Neural cell (in vitro differentiated cells): ENCODE results near the gene SMTN. TPM values are rescaled to one million over a fixed set of nuclear protein-coding genes. Genes with fewer than 3 reads are reported as not detected.

Source experiments
- H2AFZ ChIP-seq: fragments of 200-600, 300-800 bp; sonication (generic), shearing (Covaris generic); 2 replicates; pipeline ENCODE4 v1.6.0; 2014; ENCODE audit warnings: low read depth, mild to moderate bottlenecking, antibody characterized with exemption, low read length, moderate library complexity
- H3F3A ChIP-seq: fragments of 200-600 bp; shearing (Covaris generic); 2 replicates; pipeline ENCODE4 v1.6.1; 2016; ENCODE audit warnings: mild to moderate bottlenecking, moderate library complexity, mixed read lengths, antibody characterized with exemption, low read length; ENCODE audit not compliant: insufficient read depth, poor library complexity, severe bottlenecking
- H3K27ac ChIP-seq: fragments of 200-600, 300-800 bp; sonication (generic), shearing (Covaris generic); 2 replicates; pipeline ENCODE4 v1.5.1; 2014; ENCODE audit warnings: mild to moderate bottlenecking, low read length, moderate library complexity
- H3K27me3 ChIP-seq: fragments of 300-800, 200-600 bp; sonication (generic), shearing (Covaris generic); 2 replicates; pipeline ENCODE4 v1.6.0; 2014; ENCODE audit warnings: mild to moderate bottlenecking, low read depth, low read length, moderate library complexity; ENCODE audit not compliant: insufficient read depth
- H3K36me3 ChIP-seq: fragments of 300-800, 200-600 bp; sonication (generic), shearing (Covaris generic); 2 replicates; pipeline ENCODE4 v1.5.1; 2014; ENCODE audit warnings: mild to moderate bottlenecking, antibody characterized with exemption, low read length, moderate library complexity; ENCODE audit not compliant: insufficient read depth
- H3K4me2 ChIP-seq: fragments of 300-800, 200-600 bp; sonication (generic), shearing (Covaris generic); 2 replicates; pipeline ENCODE4 v1.6.0; 2014; ENCODE audit warnings: mild to moderate bottlenecking, low read length
- H3K4me3 ChIP-seq: fragments of 300-800, 200-600 bp; sonication (generic), shearing (Covaris generic); 2 replicates; pipeline ENCODE4 v1.5.1; 2014; ENCODE audit warnings: mild to moderate bottlenecking, low read length, moderate library complexity
- H3K79me2 ChIP-seq: fragments of 200-600 bp; shearing (Covaris generic); replicated peaks from 2 replicates; pipeline ENCODE4 v1.6.0; 2014; ENCODE audit warnings: mild to moderate bottlenecking, low read length, moderate library complexity; ENCODE audit not compliant: insufficient read depth
- H3K9ac ChIP-seq: fragments of 300-800, 200-600 bp; sonication (generic), shearing (Covaris generic); 2 replicates; pipeline ENCODE4 v1.6.1; 2016; ENCODE audit warnings: mild to moderate bottlenecking, low read length, mixed read lengths
- H3K9me2 ChIP-seq: fragments of 200-600 bp; shearing (Covaris generic); 2 replicates; pipeline ENCODE4 v1.6.1; 2016; ENCODE audit warnings: mild to moderate bottlenecking, low read length, mixed read lengths; ENCODE audit not compliant: insufficient read depth
- H3K9me3 ChIP-seq: fragments of 200-600, 300-800 bp; sonication (generic), shearing (Covaris generic); 2 replicates; pipeline ENCODE4 v1.6.1; 2016; ENCODE audit warnings: mild to moderate bottlenecking, mixed run types, low read length, moderate library complexity, mixed read lengths
- H4K20me1 ChIP-seq: fragments of 200-600 bp; shearing (Covaris generic); 2 replicates; pipeline ENCODE4 v1.6.1; 2016; ENCODE audit warnings: mild to moderate bottlenecking, mixed run types; ENCODE audit not compliant: insufficient read depth
- EP300 ChIP-seq: fragments of 450-650 bp; conservative IDR thresholded peaks from 2 replicates; pipeline ENCODE4 v1.6.1; 2014; ENCODE audit warnings: antibody characterized with exemption, mild to moderate bottlenecking, moderate library complexity; ENCODE audit not compliant: poor library complexity, severe bottlenecking
- EZH2 ChIP-seq: fragments of 200-600, 300-800 bp; shearing (Covaris generic), sonication (generic); IDR thresholded peaks from 2 replicates; pipeline ENCODE4 v1.6.1; 2014; ENCODE audit warnings: antibody characterized with exemption, low read length, borderline replicate concordance, mild to moderate bottlenecking; ENCODE audit not compliant: insufficient read depth, poor library complexity, severe bottlenecking
- MXI1 ChIP-seq: fragments of 450-650 bp; conservative IDR thresholded peaks from 2 replicates; pipeline ENCODE4 v1.6.1; 2014; ENCODE audit warnings: antibody characterized with exemption, mild to moderate bottlenecking; ENCODE audit not compliant: poor library complexity, severe bottlenecking
- POLR2AphosphoS5 ChIP-seq: IDR thresholded peaks from 2 replicates; pipeline ENCODE4 v1.6.1; 2012
- RAD21 ChIP-seq: fragments of 450-650 bp; conservative IDR thresholded peaks from 2 replicates; pipeline ENCODE4 v1.6.1; 2014; ENCODE audit warnings: antibody characterized with exemption, mild to moderate bottlenecking, moderate library complexity
- SMC3 ChIP-seq: fragments of 450-650 bp; conservative IDR thresholded peaks from 2 replicates; pipeline ENCODE4 v1.6.1; 2014; ENCODE audit warnings: antibody characterized with exemption, mild to moderate bottlenecking, moderate library complexity; ENCODE audit not compliant: poor library complexity
- TAF1 ChIP-seq: IDR thresholded peaks from 2 replicates; pipeline ENCODE4 v1.6.1; 2012; ENCODE audit warnings: low read depth
- polyA plus RNA-seq: library from polyadenylated mRNA; depleted of rRNA; stranded (reverse); fragments of >200 nt; gene quantifications from 2 replicates; pipeline ENCODE4 v1.2.3, GENCODE V29; 2014
- TF ChIP-seq, protein P1 (sequence below): IDR thresholded peaks from 2 replicates; pipeline ENCODE4 v1.6.1; 2012; ENCODE audit warnings: borderline replicate concordance
- TF ChIP-seq, protein P2 (sequence below): fragments of 450-650 bp; IDR thresholded peaks from 2 replicates; pipeline ENCODE4 v1.5.1; 2014; ENCODE audit warnings: antibody characterized with exemption, mild to moderate bottlenecking, moderate library complexity; ENCODE audit not compliant: poor library complexity, severe bottlenecking

The SMTN gene
- polyA plus RNA-seq, 1 donor from 2014 or later, result 3.4 TPM

DNA sequence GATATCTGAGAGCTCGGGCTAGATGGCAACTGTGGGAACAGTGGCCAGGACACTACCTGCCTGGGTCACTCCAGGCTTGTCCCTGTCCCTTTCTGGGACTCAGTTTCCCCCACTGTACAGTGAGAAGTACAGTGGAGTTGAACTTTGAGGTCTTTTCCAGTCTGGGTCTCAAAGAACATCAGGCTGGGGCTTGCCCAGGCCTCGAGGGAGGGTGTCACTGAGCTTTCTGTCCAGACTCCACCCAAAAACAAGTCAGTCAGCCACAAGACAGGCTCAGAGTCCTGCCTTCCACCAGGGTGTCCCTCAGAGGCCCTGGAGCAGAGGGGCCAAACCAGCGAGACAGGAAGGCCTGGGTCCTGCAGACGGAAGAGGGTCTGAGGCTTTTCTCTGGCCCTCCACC is 61.2 kb downstream of the SMTN start:
- Histone ChIP-seq H3K9me2 (no peaks in the 10 kb centered on the region), H3K9me3 (no peaks in the 10 kb centered on the region), H3K27me3 (no peaks in the 10 kb centered on the region), H2AFZ (no peak overlapping the region), H3K27ac (no peak overlapping the region), H3K4me2 (no peak overlapping the region), H3K9ac (no peak overlapping the region), H3K4me3 (no peak overlapping the region), H4K20me1 (no peaks in the 10 kb centered on the region), H3K79me2 (no peaks in the 10 kb centered on the region), H3K36me3 (no peaks in the 10 kb centered on the region), H3F3A (no peaks in the 10 kb centered on the region)
- no peak for TF ChIP-seq TAF1
- TF ChIP-seq, protein P1, sequence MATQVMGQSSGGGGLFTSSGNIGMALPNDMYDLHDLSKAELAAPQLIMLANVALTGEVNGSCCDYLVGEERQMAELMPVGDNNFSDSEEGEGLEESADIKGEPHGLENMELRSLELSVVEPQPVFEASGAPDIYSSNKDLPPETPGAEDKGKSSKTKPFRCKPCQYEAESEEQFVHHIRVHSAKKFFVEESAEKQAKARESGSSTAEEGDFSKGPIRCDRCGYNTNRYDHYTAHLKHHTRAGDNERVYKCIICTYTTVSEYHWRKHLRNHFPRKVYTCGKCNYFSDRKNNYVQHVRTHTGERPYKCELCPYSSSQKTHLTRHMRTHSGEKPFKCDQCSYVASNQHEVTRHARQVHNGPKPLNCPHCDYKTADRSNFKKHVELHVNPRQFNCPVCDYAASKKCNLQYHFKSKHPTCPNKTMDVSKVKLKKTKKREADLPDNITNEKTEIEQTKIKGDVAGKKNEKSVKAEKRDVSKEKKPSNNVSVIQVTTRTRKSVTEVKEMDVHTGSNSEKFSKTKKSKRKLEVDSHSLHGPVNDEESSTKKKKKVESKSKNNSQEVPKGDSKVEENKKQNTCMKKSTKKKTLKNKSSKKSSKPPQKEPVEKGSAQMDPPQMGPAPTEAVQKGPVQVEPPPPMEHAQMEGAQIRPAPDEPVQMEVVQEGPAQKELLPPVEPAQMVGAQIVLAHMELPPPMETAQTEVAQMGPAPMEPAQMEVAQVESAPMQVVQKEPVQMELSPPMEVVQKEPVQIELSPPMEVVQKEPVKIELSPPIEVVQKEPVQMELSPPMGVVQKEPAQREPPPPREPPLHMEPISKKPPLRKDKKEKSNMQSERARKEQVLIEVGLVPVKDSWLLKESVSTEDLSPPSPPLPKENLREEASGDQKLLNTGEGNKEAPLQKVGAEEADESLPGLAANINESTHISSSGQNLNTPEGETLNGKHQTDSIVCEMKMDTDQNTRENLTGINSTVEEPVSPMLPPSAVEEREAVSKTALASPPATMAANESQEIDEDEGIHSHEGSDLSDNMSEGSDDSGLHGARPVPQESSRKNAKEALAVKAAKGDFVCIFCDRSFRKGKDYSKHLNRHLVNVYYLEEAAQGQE, result no peak
- TF ChIP-seq, protein P2, sequence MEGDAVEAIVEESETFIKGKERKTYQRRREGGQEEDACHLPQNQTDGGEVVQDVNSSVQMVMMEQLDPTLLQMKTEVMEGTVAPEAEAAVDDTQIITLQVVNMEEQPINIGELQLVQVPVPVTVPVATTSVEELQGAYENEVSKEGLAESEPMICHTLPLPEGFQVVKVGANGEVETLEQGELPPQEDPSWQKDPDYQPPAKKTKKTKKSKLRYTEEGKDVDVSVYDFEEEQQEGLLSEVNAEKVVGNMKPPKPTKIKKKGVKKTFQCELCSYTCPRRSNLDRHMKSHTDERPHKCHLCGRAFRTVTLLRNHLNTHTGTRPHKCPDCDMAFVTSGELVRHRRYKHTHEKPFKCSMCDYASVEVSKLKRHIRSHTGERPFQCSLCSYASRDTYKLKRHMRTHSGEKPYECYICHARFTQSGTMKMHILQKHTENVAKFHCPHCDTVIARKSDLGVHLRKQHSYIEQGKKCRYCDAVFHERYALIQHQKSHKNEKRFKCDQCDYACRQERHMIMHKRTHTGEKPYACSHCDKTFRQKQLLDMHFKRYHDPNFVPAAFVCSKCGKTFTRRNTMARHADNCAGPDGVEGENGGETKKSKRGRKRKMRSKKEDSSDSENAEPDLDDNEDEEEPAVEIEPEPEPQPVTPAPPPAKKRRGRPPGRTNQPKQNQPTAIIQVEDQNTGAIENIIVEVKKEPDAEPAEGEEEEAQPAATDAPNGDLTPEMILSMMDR, result no peak
- TF ChIP-seq EZH2, result no peak
- TF ChIP-seq RAD21, result no peak
- TF ChIP-seq MXI1, result no peak
- no peak for TF ChIP-seq EP300
- no peak for TF ChIP-seq SMC3
- no peak for TF ChIP-seq POLR2AphosphoS5

DNA sequence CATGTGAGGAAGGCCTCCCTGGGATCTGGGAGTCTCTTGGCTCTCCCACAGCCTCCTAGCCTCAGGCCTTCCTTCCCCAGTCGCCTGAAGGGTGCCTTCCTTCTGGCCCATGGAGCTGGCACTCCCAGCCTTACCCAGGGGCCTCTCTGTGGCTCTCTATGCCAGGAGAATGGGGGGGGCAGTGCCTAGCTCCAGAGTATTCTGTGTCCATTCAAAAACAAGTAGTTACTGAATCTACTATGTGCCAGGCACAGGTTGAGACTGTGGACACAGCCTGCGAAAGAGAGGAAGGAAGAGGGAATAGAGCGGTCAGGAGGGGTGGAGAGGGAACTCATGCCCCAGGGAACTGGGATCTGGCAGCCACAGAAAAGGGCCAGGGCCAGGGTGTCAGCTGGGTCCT is 61.9 kb downstream of the SMTN start:
- Histone ChIP-seq H3K9ac (no peak overlapping the region), H3F3A (no peaks in the 10 kb centered on the region), H3K9me2 (no peaks in the 10 kb centered on the region), H3K36me3 (no peaks in the 10 kb centered on the region), H2AFZ (no peak overlapping the region), H4K20me1 (no peaks in the 10 kb centered on the region), H3K9me3 (no peaks in the 10 kb centered on the region), H3K4me3 (no peak overlapping the region), H3K27me3 (no peaks in the 10 kb centered on the region), H3K79me2 (no peaks in the 10 kb centered on the region), H3K4me2 (no peak overlapping the region), H3K27ac (no peak overlapping the region)
- TF ChIP-seq SMC3, result no peak
- no peak for TF ChIP-seq EP300
- TF ChIP-seq, protein P1, result no peak
- TF ChIP-seq, protein P2, result no peak
- no peak for TF ChIP-seq EZH2
- no peak for TF ChIP-seq TAF1
- no peak for TF ChIP-seq POLR2AphosphoS5
- no peak for TF ChIP-seq RAD21
- no peak for TF ChIP-seq MXI1
